HFF-Myc (cell line): Measurements from ENCODE around the gene SACS.
"Not testable (repeated sequence)": the region's sequence is repeated elsewhere in the genome, so short reads cannot be mapped to it uniquely, and the experiment has no call there.

ENCODE experiments used
- DNase-seq: peaks from one replicate; pipeline ENCODE4 v3.0.0-alpha.2; 2011; ENCODE audit warnings: low read depth; ENCODE audit errors: extremely low read depth
- H3K4me3 ChIP-seq: replicated peaks from 2 replicates; pipeline ENCODE4 v1.5.1; 2011; ENCODE audit warnings: low read depth, mild to moderate bottlenecking, control low read depth, low read length
- CTCF ChIP-seq: IDR thresholded peaks from 2 replicates; pipeline ENCODE4 v1.5.1; 2012; ENCODE audit warnings: mild to moderate bottlenecking, low read depth, low read length, control low read depth; ENCODE audit errors: missing control alignments

SACS gene

GRCh38 chr13:23418776-23419683, 14.5 kb downstream of the SACS start:
- no peak for TF ChIP-seq CTCF
- no peak overlapping the region for H3K4me3 ChIP-seq
- DNase-seq = no peak

- H3K4me3 ChIP-seq = no peak overlapping the region
- DNase-seq = no peak
- no peak for TF ChIP-seq CTCF
Measured at GRCh38 chr13:23414682-23415081, 18.8 kb downstream of the SACS start.

- DNase-seq = no peak
- TF ChIP-seq CTCF = no peak
- H3K4me3 ChIP-seq = no peak overlapping the region
Measured at GRCh38 chr13:23411706-23412105, 21.8 kb downstream of the SACS start.

- no peak for DNase-seq
- no peak for TF ChIP-seq CTCF
- H3K4me3 ChIP-seq = no peak overlapping the region
Measured at GRCh38 chr13:23411220-23411619, 22.3 kb downstream of the SACS start.

GRCh38 chr13:23408026-23408425, 25.5 kb downstream of the SACS start:
- DNase-seq = no peak
- H3K4me3 ChIP-seq = no peak overlapping the region
- no peak for TF ChIP-seq CTCF

GRCh38 chr13:23401156-23401555, 32.3 kb downstream of the SACS start:
- DNase-seq, H3K4me3 ChIP-seq: not testable (repeated sequence)

GRCh38 chr13:23399347-23399746, 34.2 kb downstream of the SACS start:
- no peak overlapping the region for H3K4me3 ChIP-seq
- no peak for DNase-seq
- TF ChIP-seq CTCF = no peak
